Stimulated activated CD4-positive, alpha-beta T cell treated with anti-CD3 and anti-CD28 coated beads, Interleukin-4, amount 100 ng/mL, for 4 hours (primary cell): ENCODE data around the gene SCLT1.
"Not testable (repeated sequence)": the region's sequence is repeated elsewhere in the genome, so short reads cannot be mapped to it uniquely, and the experiment has no call there.

Experiments used
- DNase-seq, 2 experiments: peaks; one replicate each; pipeline ENCODE4 v3.0.0-alpha.2; 2020

SCLT1 gene

GRCh38 chr4:129093191-129093920 is at the start of gene SCLT1:
TSS of gene SCLT1 (minus strand) at chr4:129093539. CDS start at chr4:129093103, 436 bp downstream.
- DNase-seq = peak; percentile 92

- DNase-seq = no peak
These were observed 47.2 kb upstream of the SCLT1 start for GRCh38 chr4:129140521-129140920.

- no peak for DNase-seq
These were observed 45.6 kb upstream of the SCLT1 start for GRCh38 chr4:129138810-129139496.

- DNase-seq = no peak
These were observed 43.1 kb upstream of the SCLT1 start for GRCh38 chr4:129136433-129136832.

- no peak for DNase-seq
These were observed 38.0 kb upstream of the SCLT1 start for GRCh38 chr4:129131343-129131742.

GRCh38 chr4:129129143-129129542 is 35.8 kb upstream of the SCLT1 start:
- DNase-seq = no peak

- not testable (repeated sequence) for DNase-seq
These were observed 33.3 kb upstream of the SCLT1 start for GRCh38 chr4:129126614-129127013.

- DNase-seq = no peak
These were observed 24.4 kb upstream of the SCLT1 start for GRCh38 chr4:129117705-129118104.

GRCh38 chr4:129113919-129114318 is 20.6 kb upstream of the SCLT1 start:
- no peak for DNase-seq

GRCh38 chr4:129113434-129113833 is 20.1 kb upstream of the SCLT1 start:
- DNase-seq = no peak

- DNase-seq = no peak
These were observed 18.6 kb upstream of the SCLT1 start for GRCh38 chr4:129111919-129112318.

GRCh38 chr4:129110931-129111330 is 17.6 kb upstream of the SCLT1 start:
- DNase-seq = no peak

GRCh38 chr4:129109965-129110824 is 16.9 kb upstream of the SCLT1 start:
- DNase-seq = no peak

GRCh38 chr4:129098531-129099001 is 5.2 kb upstream of the SCLT1 start:
- DNase-seq = no peak

- peak; percentile 60 to 81 for DNase-seq
These were observed 2.6 kb upstream of the SCLT1 start, which contains the start of gene C4orf33 for GRCh38 chr4:129095811-129096454. TSS of gene C4orf33 (plus strand) at chr4:129096152. CDS start at chr4:129102611, 6,459 bp downstream.

GRCh38 chr4:129094347-129094746 is 1.0 kb upstream of the SCLT1 start:
- no peak for DNase-seq

- DNase-seq = no peak
These were observed 628 bp downstream of the SCLT1 start for GRCh38 chr4:129092631-129093190.

GRCh38 chr4:129087516-129087915 is 5.8 kb downstream of the SCLT1 start:
- no peak for DNase-seq

- no peak for DNase-seq
These were observed 7.9 kb downstream of the SCLT1 start for GRCh38 chr4:129085472-129085871.

- DNase-seq = no peak
These were observed 11.0 kb downstream of the SCLT1 start for GRCh38 chr4:129082302-129082701.

GRCh38 chr4:129080129-129080528 is 13.2 kb downstream of the SCLT1 start:
- DNase-seq = no peak

GRCh38 chr4:129077326-129077725 is 16.0 kb downstream of the SCLT1 start:
- no peak for DNase-seq
